Measurements from ENCODE around the gene HLA-DOA. TPM values are rescaled to one million over a fixed set of nuclear protein-coding genes. Genes with fewer than 3 reads are reported as not detected.

The HLA-DOA gene
- total RNA-seq, 1 donor from 2014 or later: 0.48 TPM

- Histone ChIP-seq H3K79me2 (ENCODE audit: insufficient read depth, low read length) (no peaks in the 10 kb centered on the region), H3K4me1 (ENCODE audit: insufficient read depth, low read length) (no peaks in the 10 kb centered on the region), H3K27me3 (ENCODE audit: insufficient read depth, low read length) (peaks cover 44% of the 10 kb centered on the region), H3K27ac (ENCODE audit: low read depth, low read length) (no peak overlapping the region), H3K36me3 (ENCODE audit: insufficient read depth, low read length) (no peaks in the 10 kb centered on the region), H3K9ac (ENCODE audit: low read length) (no peak overlapping the region), H3K4me2 (ENCODE audit: low read length) (no peak overlapping the region), H3K9me3 (ENCODE audit: insufficient read depth, low read depth, low read length) (no peaks in the 10 kb centered on the region), H3K4me3 (ENCODE audit: insufficient read depth, low read depth, low read length) (no peak overlapping the region), H4K20me1 (ENCODE audit: insufficient read depth, low read length) (no peaks in the 10 kb centered on the region), H2AFZ (ENCODE audit: low read depth, low read length) (no peak overlapping the region)
- FAIRE-seq (no peak), DNase-seq (ENCODE audit: low read depth) (no peak)
- Mint-ChIP-seq H3K4me1 (ENCODE audit: low read depth, unreplicated experiment) (peaks cover 2% of the 10 kb centered on the region), H3K4me3 (ENCODE audit: unreplicated experiment) (no peak overlapping the region), H3K27ac (ENCODE audit: unreplicated experiment) (no peak overlapping the region), H3K27me3 (ENCODE audit: low read depth, unreplicated experiment) (peaks cover 23% of the 10 kb centered on the region), H3K9me3 (ENCODE audit: unreplicated experiment) (no peaks in the 10 kb centered on the region), H3K36me3 (ENCODE audit: low read depth, unreplicated experiment) (no peaks in the 10 kb centered on the region)
- no peak for TF ChIP-seq EZH2 (IDR thresholded peaks at IDR 0.05; ENCODE audit: insufficient read depth, low read length)
- TF ChIP-seq CTCF (IDR thresholded peaks at IDR 0.05; ENCODE audit: insufficient read depth, low read depth, low read length): no peak
Observed at GRCh38 chr6:33001685-33002084, 7.7 kb downstream of the HLA-DOA start.

GRCh38 chr6:33000055-33000454 is 9.3 kb downstream of the HLA-DOA start:
- Mint-ChIP-seq H3K4me1 (ENCODE audit: low read depth, unreplicated experiment) (peaks cover 2% of the 10 kb centered on the region), H3K27ac (ENCODE audit: unreplicated experiment) (no peak overlapping the region), H3K9me3 (ENCODE audit: unreplicated experiment) (no peaks in the 10 kb centered on the region), H3K27me3 (ENCODE audit: low read depth, unreplicated experiment) (peaks cover 20% of the 10 kb centered on the region), H3K36me3 (ENCODE audit: low read depth, unreplicated experiment) (no peaks in the 10 kb centered on the region), H3K4me3 (ENCODE audit: unreplicated experiment) (no peak overlapping the region)
- Histone ChIP-seq H3K4me1 (ENCODE audit: insufficient read depth, low read length) (no peaks in the 10 kb centered on the region), H2AFZ (ENCODE audit: low read depth, low read length) (no peak overlapping the region), H3K9me3 (ENCODE audit: insufficient read depth, low read depth, low read length) (no peaks in the 10 kb centered on the region), H3K4me3 (ENCODE audit: insufficient read depth, low read depth, low read length) (no peak overlapping the region), H3K4me2 (ENCODE audit: low read length) (no peak overlapping the region), H3K36me3 (ENCODE audit: insufficient read depth, low read length) (no peaks in the 10 kb centered on the region), H3K9ac (ENCODE audit: low read length) (no peak overlapping the region), H3K27me3 (ENCODE audit: insufficient read depth, low read length) (peaks cover 48% of the 10 kb centered on the region), H4K20me1 (ENCODE audit: insufficient read depth, low read length) (no peaks in the 10 kb centered on the region), H3K27ac (ENCODE audit: low read depth, low read length) (no peak overlapping the region), H3K79me2 (ENCODE audit: insufficient read depth, low read length) (no peaks in the 10 kb centered on the region)
- TF ChIP-seq CTCF (IDR thresholded peaks at IDR 0.05; ENCODE audit: insufficient read depth, low read depth, low read length) (no peak), EZH2 (IDR thresholded peaks at IDR 0.05; ENCODE audit: insufficient read depth, low read length) (no peak)
- DNase-seq (ENCODE audit: low read depth) (no peak), FAIRE-seq (no peak)

GRCh38 chr6:32995448-32995847 is 13.9 kb downstream of the HLA-DOA start:
- H3K4me2 ChIP-seq (ENCODE audit: low read length): no peak overlapping the region
- H3K27me3 ChIP-seq (ENCODE audit: insufficient read depth, low read length): peaks cover 19% of the 10 kb centered on the region
- no peak overlapping the region for H3K4me3 Mint-ChIP-seq (ENCODE audit: unreplicated experiment)
- FAIRE-seq (no peak), DNase-seq (ENCODE audit: low read depth) (no peak)
- no peak overlapping the region for H2AFZ ChIP-seq (ENCODE audit: low read depth, low read length)
- H3K4me3 ChIP-seq (ENCODE audit: insufficient read depth, low read depth, low read length): no peak overlapping the region
- no peaks in the 10 kb centered on the region for H3K36me3 ChIP-seq (ENCODE audit: insufficient read depth, low read length)
- H4K20me1 ChIP-seq (ENCODE audit: insufficient read depth, low read length): no peaks in the 10 kb centered on the region
- H3K9ac ChIP-seq (ENCODE audit: low read length): no peak overlapping the region
- no peak overlapping the region for H3K27ac ChIP-seq (ENCODE audit: low read depth, low read length)
- H3K36me3 Mint-ChIP-seq (ENCODE audit: low read depth, unreplicated experiment): no peaks in the 10 kb centered on the region
- H3K27ac Mint-ChIP-seq (ENCODE audit: unreplicated experiment): no peak overlapping the region
- H3K4me1 Mint-ChIP-seq (ENCODE audit: low read depth, unreplicated experiment): no peaks in the 10 kb centered on the region
- no peaks in the 10 kb centered on the region for H3K9me3 ChIP-seq (ENCODE audit: insufficient read depth, low read depth, low read length)
- H3K9me3 Mint-ChIP-seq (ENCODE audit: unreplicated experiment): peaks cover 2% of the 10 kb centered on the region
- H3K79me2 ChIP-seq (ENCODE audit: insufficient read depth, low read length): no peaks in the 10 kb centered on the region
- H3K4me1 ChIP-seq (ENCODE audit: insufficient read depth, low read length): no peaks in the 10 kb centered on the region
- H3K27me3 Mint-ChIP-seq (ENCODE audit: low read depth, unreplicated experiment): peaks cover 8% of the 10 kb centered on the region
- no peak for TF ChIP-seq CTCF (IDR thresholded peaks at IDR 0.05; ENCODE audit: insufficient read depth, low read depth, low read length)
- no peak for TF ChIP-seq EZH2 (IDR thresholded peaks at IDR 0.05; ENCODE audit: insufficient read depth, low read length)

Data from astrocyte (in vitro differentiated cells and primary cell).